Epithelial cell of proximal tubule (primary cell): ENCODE measurements around the gene PPY. TPM values are rescaled to one million over a fixed set of nuclear protein-coding genes. Genes with fewer than 3 reads are reported as not detected.
"Not testable (repeated sequence)": the region's sequence is repeated elsewhere in the genome, so short reads cannot be mapped to it uniquely, and the experiment has no call there.

Experiments
- DNase-seq: peaks from one replicate; pipeline ENCODE4 v3.0.0-alpha.2; 2011; ENCODE audit warnings: low read depth
- H3K4me3 ChIP-seq: 2 replicates; pipeline ENCODE4 v1.5.1; 2011; ENCODE audit warnings: low read depth, mild to moderate bottlenecking, low read length
- CTCF ChIP-seq: conservative IDR thresholded peaks from 2 replicates; pipeline ENCODE4 v1.5.1; 2012; ENCODE audit warnings: low read depth, mild to moderate bottlenecking, low read length
- total RNA-seq: library from RNA; depleted of rRNA; stranded (reverse); fragments of >200 nt; gene quantifications from 2 replicates; pipeline ENCODE4 v1.2.3, GENCODE V29; 2015

PPY gene
- total RNA-seq, 1 donor from 2014 or later, result not detected

DNA sequence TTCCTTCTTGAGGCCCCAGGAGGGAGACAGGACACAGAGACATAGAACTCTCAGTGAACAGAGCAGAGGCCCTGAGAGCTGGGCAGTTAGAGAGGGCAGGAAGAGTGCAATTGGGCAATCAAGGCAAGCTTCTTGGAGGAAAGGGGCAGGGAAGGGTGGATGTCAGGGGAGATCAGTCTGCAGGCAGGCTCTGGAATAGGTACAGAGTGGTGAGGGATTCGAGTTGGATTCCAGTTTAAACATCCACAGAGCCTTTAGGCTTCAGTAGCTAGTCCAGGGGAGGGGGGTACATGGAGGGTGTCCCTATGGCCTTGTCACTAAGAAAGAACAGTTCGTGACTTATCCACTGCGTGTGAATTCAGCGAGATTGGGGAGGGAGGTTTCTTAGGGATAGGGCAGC is 9.5 kb upstream of the PPY start:
- TF ChIP-seq CTCF, result no peak
- no peak overlapping the region for H3K4me3 ChIP-seq

DNA sequence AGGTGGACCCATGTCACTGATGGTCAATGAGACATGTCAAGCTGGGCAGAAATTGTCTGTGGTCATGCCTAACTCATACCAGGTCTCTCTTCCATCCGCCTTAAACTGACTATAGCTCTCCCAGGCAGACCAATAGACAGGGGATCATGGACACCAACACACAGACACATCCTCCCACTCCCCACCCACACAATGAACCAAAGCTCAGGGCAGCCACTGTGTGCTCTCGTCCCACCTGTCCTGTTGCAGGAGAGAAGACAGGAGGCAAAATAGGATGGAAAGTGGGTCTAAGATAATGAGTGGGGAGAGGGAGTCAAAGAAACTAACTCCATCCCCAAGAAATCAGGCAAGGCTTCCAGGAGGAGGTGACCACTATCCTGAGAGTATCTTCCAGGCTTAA is 8.3 kb upstream of the PPY start:
- no peak for DNase-seq
- H3K4me3 ChIP-seq, result no peak overlapping the region
- no peak for TF ChIP-seq CTCF

More for the DNA sequence above, 9.5 kb upstream of the PPY start:
- no peak for DNase-seq

DNA sequence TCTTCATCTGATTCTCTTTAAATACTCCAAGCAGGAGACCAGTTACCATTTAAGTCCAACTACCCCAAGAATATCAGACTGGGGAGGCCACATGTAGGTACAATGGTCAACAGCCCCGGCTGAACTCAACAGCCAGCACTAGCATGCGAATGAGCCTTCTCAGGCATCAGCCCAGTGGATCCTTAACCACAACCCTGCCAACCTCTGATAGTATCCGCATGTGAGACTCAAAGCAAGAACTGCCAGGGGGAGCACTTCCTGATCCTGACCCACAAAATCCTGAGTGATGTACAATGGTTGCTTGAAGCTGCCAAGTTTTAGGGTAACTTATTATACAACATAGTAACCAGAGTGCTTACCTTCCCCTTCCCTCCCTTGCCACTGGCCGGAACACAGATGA is 7.5 kb upstream of the PPY start:
- peak; percentile 24 for TF ChIP-seq CTCF
- no peak overlapping the region for H3K4me3 ChIP-seq
- DNase-seq, result no peak

GRCh38 chr17:43946781-43947180 is 4.5 kb upstream of the PPY start:
- H3K4me3 ChIP-seq, result no peak overlapping the region
- TF ChIP-seq CTCF, result no peak
- DNase-seq, result no peak

DNA sequence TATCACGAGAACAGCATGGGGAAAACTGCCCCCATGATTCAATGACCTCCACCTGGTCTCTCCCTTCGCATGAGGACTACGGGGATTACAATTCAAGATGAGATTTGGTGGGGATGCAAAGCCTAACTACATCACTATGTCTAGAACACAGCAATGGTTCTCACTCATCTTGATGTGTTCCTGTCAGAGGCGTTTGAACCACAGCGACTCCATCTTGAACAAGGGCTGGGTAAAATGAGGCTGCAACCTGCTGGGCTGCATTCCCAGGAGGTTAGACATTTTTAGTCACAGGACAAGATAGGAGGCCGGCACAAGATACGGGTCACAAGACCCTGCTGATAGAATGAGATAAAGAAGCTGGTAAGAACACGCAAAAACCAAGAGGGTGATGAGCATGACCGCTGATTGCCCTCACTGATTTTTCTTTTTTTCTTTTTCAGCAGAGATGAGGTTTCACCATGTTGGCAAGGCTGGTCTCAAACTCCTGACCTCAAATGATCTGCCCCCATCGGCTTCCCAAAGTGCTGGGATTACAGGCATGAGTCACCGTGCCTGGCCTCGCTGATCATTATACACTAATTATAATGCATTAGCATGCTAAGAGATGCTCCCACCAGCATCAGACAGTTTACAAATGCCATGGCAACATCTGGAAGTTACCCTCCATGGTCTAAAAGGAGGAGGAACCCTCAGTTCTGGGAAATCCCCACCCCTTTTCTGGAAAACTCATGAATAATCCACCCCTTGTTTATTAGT is 3.0 kb upstream of the PPY start:
- DNase-seq, result no peak
- no peak overlapping the region for H3K4me3 ChIP-seq
- TF ChIP-seq CTCF, result no peak

DNA sequence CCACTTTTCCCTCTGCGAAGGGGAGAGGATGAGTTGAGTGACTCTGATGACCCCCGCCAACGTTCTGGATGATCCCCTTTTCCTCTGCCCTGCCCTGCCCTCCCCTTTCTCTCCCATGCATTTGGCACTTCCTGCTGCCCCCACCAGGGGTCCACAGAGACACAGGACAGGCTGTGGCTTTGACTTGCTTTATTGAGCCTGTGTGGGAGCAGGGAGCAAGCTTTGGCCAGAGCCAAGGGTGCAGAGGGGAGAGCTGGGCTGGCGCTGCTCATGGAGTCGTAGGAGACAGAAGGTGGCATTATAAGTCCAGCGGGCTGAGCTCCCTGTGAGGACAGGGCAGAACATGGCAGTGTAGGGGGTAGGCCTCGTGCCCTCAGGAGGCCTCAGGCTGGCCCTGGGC is 1.6 kb downstream of the PPY start:
- TF ChIP-seq CTCF, result peak; percentile 67

DNA sequence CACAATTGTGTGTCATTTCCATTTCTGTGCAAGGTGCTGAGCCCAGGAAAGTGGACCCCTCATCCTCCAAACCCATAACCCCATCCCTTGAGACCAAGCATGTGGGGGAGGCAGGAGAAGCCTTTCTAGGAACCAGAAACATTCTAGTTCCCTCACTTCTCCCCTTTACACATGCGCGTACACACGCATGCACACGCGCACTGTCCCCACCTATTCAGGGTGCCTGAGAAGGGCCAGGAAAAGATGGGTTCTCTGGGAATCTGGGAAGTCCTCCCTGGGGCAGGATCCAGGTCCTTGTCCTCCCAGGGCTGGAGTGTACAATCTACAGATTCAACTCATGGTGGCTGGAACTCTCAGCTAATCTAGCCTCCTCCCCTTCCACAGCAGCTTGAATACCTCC is 2.4 kb downstream of the PPY start:
- no peak for TF ChIP-seq CTCF

More for the DNA sequence above, 1.6 kb downstream of the PPY start:
- no peak for DNase-seq
- H3K4me3 ChIP-seq, result no peak overlapping the region

GRCh38 chr17:43939452-43939851 is 2.8 kb downstream of the PPY start:
- H3K4me3 ChIP-seq, DNase-seq: not testable (repeated sequence)

More for the DNA sequence above, 2.4 kb downstream of the PPY start:
- H3K4me3 ChIP-seq, result no peak overlapping the region
- DNase-seq, result no peak
